ENCODE results near the gene ELP1.

GRCh38 chr9:108860764-108861163, 73.2 kb downstream of the ELP1 start:
- TF ChIP-seq, protein P1, sequence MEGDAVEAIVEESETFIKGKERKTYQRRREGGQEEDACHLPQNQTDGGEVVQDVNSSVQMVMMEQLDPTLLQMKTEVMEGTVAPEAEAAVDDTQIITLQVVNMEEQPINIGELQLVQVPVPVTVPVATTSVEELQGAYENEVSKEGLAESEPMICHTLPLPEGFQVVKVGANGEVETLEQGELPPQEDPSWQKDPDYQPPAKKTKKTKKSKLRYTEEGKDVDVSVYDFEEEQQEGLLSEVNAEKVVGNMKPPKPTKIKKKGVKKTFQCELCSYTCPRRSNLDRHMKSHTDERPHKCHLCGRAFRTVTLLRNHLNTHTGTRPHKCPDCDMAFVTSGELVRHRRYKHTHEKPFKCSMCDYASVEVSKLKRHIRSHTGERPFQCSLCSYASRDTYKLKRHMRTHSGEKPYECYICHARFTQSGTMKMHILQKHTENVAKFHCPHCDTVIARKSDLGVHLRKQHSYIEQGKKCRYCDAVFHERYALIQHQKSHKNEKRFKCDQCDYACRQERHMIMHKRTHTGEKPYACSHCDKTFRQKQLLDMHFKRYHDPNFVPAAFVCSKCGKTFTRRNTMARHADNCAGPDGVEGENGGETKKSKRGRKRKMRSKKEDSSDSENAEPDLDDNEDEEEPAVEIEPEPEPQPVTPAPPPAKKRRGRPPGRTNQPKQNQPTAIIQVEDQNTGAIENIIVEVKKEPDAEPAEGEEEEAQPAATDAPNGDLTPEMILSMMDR (IDR thresholded peaks at IDR 0.05) = no peak
- TF ChIP-seq POLR2A (IDR thresholded peaks at IDR 0.05) = no peak
